Placental epithelial cell (primary cell): ENCODE measurements around the gene FAM163B. TPM values are rescaled to one million over a fixed set of nuclear protein-coding genes. Genes with fewer than 3 reads are reported as not detected.

Experiments
- total RNA-seq: library from RNA; depleted of rRNA; stranded (reverse); fragments of >200 nt; gene quantifications from 2 replicates; pipeline ENCODE4 v1.2.3, GENCODE V29; 2012

FAM163B gene
- total RNA-seq, result not detected in 2 replicates

DNA sequence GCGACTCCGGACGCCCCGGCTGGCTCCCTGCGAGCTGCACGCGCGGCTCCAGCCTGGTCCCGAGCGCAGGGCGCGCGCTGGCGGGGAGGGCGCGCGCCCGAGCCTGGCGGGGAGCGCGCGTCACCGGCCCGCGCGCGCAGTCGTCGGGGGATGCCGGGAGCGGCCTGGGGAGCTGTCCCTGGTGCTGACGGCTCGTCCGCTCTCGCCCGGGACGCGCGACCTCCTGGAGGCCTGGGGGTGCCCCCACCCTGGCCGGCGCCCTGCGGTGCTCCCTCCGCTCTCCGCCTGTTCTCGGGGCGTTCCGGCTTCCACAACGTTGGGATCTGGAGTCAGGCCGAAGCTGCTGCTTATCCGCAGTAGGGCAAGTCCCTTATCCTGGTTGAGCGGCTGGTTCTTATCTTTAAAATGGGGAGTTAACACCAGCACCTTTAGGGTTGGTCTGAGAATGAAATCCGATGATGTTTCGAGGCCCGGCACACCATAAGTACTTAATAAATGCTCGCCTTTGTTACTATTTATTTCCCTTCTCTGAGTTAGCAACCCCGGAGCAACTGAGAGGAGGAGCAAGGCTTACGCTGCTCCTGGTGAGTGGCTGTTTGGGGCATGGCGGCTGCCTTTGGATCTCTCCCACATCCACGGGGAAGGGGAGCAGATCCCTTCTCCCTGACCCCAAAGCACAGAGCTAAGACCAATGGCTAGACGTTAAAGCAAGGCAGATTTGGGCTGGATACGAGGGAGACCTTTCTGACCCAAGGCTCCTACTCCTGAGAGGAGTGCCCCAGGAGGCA lies at the start of gene FAM163B:
TSS of gene FAM163B (minus strand) at position 79 of the 788 bp plus-strand sequence. CDS start 29,166 bp downstream, outside the sequence.

DNA sequence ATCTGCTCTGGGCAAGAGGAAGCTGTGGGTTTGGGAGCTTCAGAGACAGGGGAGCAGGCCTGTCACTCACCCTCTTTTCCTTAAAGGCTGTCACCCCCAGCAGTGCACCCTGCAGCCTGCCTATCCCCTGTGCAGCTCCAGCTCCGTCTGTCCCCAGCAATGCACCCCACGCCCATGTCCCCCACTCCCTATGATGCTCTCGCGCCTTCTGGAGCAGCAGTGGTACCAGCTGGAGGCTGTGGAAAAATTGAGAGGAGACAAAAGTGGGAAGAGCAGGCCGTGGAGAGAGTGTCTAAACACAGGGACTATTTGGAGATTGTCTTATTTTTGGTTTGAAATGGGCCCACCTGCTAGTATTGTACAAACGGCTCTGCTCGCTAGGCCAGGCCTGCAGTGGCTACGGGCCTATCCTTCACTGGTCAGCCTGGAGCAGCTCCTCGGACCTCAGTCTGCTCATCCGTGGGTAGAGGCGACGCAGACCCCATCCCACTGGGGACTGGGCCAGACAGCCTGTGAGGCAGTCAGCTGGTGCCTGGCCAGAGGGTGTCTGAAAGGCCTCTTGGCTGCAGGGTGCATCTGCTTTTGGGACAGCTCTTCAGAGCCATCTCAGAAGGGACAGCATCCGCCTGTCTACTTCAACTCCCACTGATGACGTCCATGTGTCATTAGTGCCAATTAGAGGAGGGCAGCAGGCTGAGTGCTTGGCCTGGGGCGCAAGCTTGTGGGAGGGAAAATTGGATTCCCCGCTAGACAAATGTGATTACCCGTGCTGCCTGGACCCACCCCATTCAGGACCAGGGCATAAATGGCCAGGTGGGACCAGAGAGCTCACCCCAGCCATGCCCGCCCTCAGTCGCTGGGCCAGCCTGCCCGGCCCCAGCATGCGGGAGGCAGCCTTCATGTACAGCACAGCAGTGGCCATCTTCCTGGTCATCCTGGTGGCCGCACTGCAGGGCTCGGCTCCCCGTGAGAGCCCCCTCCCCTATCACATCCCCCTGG lies 26.6 kb upstream of the FAM163B start, which contains the start of gene DBH:
TSS of gene DBH (plus strand) at position 831 of the 999 bp plus-strand sequence. CDS start at position 840, 9 bp downstream.

DNA sequence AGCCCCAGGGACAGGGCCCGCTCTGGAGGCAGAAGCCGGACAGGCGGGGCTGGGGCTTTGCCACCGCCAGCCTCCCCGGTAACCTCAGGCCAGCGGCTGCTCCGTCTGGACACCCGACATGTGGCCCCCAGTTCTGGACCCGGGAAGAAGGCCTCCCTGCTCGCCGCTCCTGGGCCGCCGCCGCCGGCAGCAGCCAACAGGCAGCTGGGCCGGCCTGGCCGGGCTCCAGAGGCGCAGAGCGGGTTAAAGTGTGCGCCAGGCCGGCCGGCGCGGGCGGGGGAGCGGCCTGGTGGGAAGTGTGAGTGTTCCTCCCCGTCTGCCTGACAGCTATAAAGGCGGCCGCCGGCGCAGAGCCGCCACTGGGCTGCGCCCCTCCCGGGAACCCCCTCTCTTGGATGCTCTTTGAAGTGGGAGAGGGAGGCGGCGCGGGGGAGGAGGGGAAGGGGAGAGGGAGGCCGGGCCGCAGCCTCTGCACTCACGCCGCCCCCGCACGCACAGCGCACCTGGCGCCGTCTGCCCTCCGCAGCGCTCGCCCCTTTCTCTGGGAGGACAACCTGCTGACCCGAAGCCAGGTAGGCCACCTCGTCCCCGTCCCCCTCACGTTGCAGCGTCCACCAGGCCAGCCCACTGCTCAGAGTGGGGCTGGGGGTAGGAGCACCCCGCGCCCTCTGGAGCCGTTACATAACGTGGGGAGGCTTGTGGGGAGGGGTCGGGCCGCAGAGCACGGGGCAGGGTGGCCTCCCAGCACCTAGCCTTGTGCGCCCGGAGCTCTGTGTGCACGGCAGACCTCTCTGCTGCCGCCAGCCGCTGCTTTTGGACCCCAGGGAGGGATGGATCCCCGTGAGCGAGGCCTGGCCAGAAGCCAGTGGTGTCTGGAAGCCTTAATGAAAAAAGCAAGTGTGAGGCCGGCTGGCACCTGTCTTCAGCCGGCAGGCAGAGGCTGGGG lies 74.6 kb downstream of the FAM163B start, which contains the start of gene ADAMTSL2:
TSS of gene ADAMTSL2 (plus strand) at position 359 of the 946 bp plus-strand sequence. CDS start 2,009 bp downstream, outside the sequence.

Other genes with a start within 250 kb of the FAM163B start
- 255 and 467 TPM in 2 replicates for gene SURF4, start 233.3 kb downstream of the FAM163B start, total RNA-seq
- 1.6 and 2.7 TPM in 2 replicates for gene STKLD1, start 233.0 kb downstream of the FAM163B start, total RNA-seq
- gene REXO4, start 191.4 kb downstream of the FAM163B start, total RNA-seq, result 12.1 and 19.2 TPM in 2 replicates
- gene ADAMTS13, start 187.0 kb downstream of the FAM163B start, total RNA-seq, result 2.0 and 4.7 TPM in 2 replicates
- 16.1 and 18.3 TPM in 2 replicates for gene CACFD1, start 149.4 kb downstream of the FAM163B start, total RNA-seq
- 2.0 and 17.5 TPM in 2 replicates for gene SLC2A6, start 130.3 kb downstream of the FAM163B start, total RNA-seq
- gene MYMK, start 84.4 kb downstream of the FAM163B start, total RNA-seq, result not detected in 2 replicates
- gene ADAMTSL2, start 74.7 kb downstream of the FAM163B start, total RNA-seq, result not detected in 2 replicates
- gene DBH, start 27.0 kb upstream of the FAM163B start, total RNA-seq, result not detected in 2 replicates
- gene SARDH, start 129.0 kb upstream of the FAM163B start, total RNA-seq, result 0.33 and 2.4 TPM in 2 replicates